Large intestine (tissue), 3 donors: Measurements from ENCODE around the gene PPP1R37. TPM values are rescaled to one million over a fixed set of nuclear protein-coding genes. Genes with fewer than 3 reads are reported as not detected.
"Not testable (repeated sequence)": the region's sequence is repeated elsewhere in the genome, so short reads cannot be mapped to it uniquely, and the experiment has no call there.

Experiments
- DNase-seq, 2 donors: peaks; one replicate each; pipeline versions ENCODE4 v3.0.0 to v3.0.0-alpha.2; 2013
- H3K27ac ChIP-seq: one replicate; pipeline ENCODE4 v1.5.1; 2013; ENCODE audit warnings: low read length
- H3K27me3 ChIP-seq: 2 replicates; pipeline ENCODE4 v1.6.1; 2013; ENCODE audit warnings: low read length; ENCODE audit not compliant: control insufficient read depth, insufficient read depth
- H3K36me3 ChIP-seq: 2 replicates; pipeline ENCODE4 v1.6.1; 2013; ENCODE audit warnings: low read length; ENCODE audit not compliant: control insufficient read depth, insufficient read depth
- H3K4me1 ChIP-seq: one replicate; pipeline ENCODE4 v1.6.1; 2013; ENCODE audit warnings: low read length; ENCODE audit not compliant: control insufficient read depth, insufficient read depth
- H3K4me3 ChIP-seq: one replicate; pipeline ENCODE4 v1.5.1; 2013; ENCODE audit warnings: low read length
- H3K9me3 ChIP-seq: one replicate; pipeline ENCODE4 v1.6.1; 2013; ENCODE audit warnings: mild to moderate bottlenecking, low read depth, low read length, moderate library complexity; ENCODE audit not compliant: control insufficient read depth
- WGBS: methylation state at CpG from one replicate; pipeline ENCODE4 v1.1.5; 2013; ENCODE audit warnings: low lambda C conversion rate; ENCODE audit not compliant: insufficient coverage; 5-methylcytosine and 5-hydroxymethylcytosine counted together
- polyA plus RNA-seq: library from polyadenylated mRNA; unstranded; fragments of 120-200 nt; gene quantifications from one replicate; pipeline ENCODE4 v1.2.1, GENCODE V29; 2013

The PPP1R37 gene
- polyA plus RNA-seq, 1 donor: 40.3 TPM

- Histone ChIP-seq H3K4me1 (peaks cover 82% of the 10 kb centered on the region), H3K27ac (peak overlapping the region; percentile 84), H3K36me3 (peaks cover 6% of the 10 kb centered on the region), H3K27me3 (no peaks in the 10 kb centered on the region), H3K4me3 (no peak overlapping the region), H3K9me3 (no peaks in the 10 kb centered on the region)
- no peak for DNase-seq
- no CpG with 5 or more reads among the region's 7 CpGs for WGBS
Observed at GRCh38 chr19:45102481-45102880, 9.5 kb downstream of the PPP1R37 start.

DNA sequence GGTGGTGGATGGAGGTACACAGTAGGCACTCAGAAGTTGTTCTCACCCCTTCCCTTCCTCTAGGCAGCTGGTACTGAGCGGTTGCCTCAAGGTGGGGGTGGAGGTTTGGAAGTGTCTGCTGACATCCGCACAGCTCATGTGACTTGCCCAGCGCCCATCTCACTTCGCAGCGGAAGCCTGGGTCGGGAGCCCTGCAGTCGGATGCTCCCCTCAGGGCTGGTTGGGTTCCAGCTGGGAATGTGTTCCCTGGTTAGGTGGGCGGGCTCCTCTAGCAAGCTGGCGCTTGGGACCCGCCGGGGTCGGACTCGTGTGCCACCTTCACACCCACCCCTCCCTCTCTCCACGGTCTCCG lies 10.2 kb downstream of the PPP1R37 start:
- Histone ChIP-seq H3K36me3 (peaks cover 6% of the 10 kb centered on the region), H3K27me3 (no peaks in the 10 kb centered on the region), H3K4me1 (peaks cover 75% of the 10 kb centered on the region), H3K9me3 (no peaks in the 10 kb centered on the region), H3K4me3 (peak overlapping the region; percentile 28), H3K27ac (peak overlapping the region; percentile 84)
- no CpG with 5 or more reads among the region's 15 CpGs for WGBS
- peak in 1 of 2 donors; percentile 57 for DNase-seq

- no CpG with 5 or more reads among the region's 26 CpGs for WGBS
- Histone ChIP-seq H3K4me1 (peaks cover 70% of the 10 kb centered on the region), H3K9me3 (no peaks in the 10 kb centered on the region), H3K36me3 (peaks cover 6% of the 10 kb centered on the region), H3K4me3 (peak overlapping the region; percentile 28), H3K27me3 (no peaks in the 10 kb centered on the region), H3K27ac (peak overlapping the region; percentile 84)
- peak; percentile 82 to 93 for DNase-seq
Observed at GRCh38 chr19:45103508-45104319, 10.7 kb downstream of the PPP1R37 start.

DNA sequence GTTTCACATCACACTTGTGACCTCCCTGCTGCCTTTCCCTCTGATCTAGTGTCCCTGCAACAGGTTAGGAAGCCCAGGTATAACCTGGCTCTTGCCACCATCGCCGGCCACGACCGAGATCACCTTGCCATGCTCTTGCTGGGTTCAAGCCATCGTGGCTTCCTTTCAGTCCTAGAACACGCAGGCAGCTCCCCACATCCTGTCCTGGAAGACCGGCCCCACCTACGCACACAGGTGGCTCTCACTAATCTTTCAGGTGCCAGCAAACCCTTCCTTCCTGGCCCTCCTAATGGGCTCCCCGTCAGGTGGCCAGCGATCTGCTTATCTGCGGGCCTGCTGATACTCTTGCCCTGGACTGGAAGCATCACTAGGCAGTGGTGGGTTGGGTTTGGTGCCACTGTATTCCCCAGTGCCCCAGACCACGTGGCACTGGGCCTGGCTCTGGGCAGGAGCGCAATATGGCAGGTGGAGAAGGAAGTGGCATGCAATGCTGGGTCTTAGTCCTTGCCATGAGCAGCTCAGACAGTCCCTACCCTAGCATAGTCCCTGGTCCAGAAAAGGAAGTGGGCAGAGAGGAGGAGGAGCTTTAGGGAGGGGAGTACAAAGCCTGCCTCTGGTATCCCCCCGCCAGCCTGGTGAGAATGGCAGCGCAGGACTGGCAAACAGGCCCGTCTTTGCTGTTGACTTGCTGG lies 11.8 kb downstream of the PPP1R37 start:
- peak overlapping the region; percentile 84 for H3K27ac ChIP-seq
- peaks cover 6% of the 10 kb centered on the region for H3K36me3 ChIP-seq
- H3K27me3 ChIP-seq: no peaks in the 10 kb centered on the region
- H3K4me1 ChIP-seq: peaks cover 61% of the 10 kb centered on the region
- WGBS: no CpG with 5 or more reads among the region's 16 CpGs
- DNase-seq: peak in 1 of 2 donors; percentile 66
- H3K9me3 ChIP-seq: no peaks in the 10 kb centered on the region
- no peak overlapping the region for H3K4me3 ChIP-seq

- H3K27me3 ChIP-seq, H3K36me3 ChIP-seq, DNase-seq, H3K27ac ChIP-seq, H3K4me3 ChIP-seq, H3K9me3 ChIP-seq: not testable (repeated sequence)
- peaks cover 49% of the 10 kb centered on the region for H3K4me1 ChIP-seq
- no CpG with 5 or more reads among the region's 11 CpGs for WGBS
Observed at GRCh38 chr19:45106363-45106762, 13.4 kb downstream of the PPP1R37 start.

GRCh38 chr19:45107621-45108150 lies 14.7 kb downstream of the PPP1R37 start:
- no peak for DNase-seq
- peaks cover 48% of the 10 kb centered on the region for H3K4me1 ChIP-seq
- H3K36me3 ChIP-seq: no peaks in the 10 kb centered on the region
- no peak overlapping the region for H3K4me3 ChIP-seq
- H3K27ac ChIP-seq: no peak overlapping the region
- H3K9me3 ChIP-seq: no peaks in the 10 kb centered on the region
- no peaks in the 10 kb centered on the region for H3K27me3 ChIP-seq
- WGBS: 85% methylated on average over 4 of the region's 12 CpGs

- no peak overlapping the region for H3K4me3 ChIP-seq
- no peak overlapping the region for H3K27ac ChIP-seq
- whole genome bisulfite sequencing: no CpG with 5 or more reads among the region's 5 CpGs
- H3K36me3 ChIP-seq: no peaks in the 10 kb centered on the region
- no peaks in the 10 kb centered on the region for H3K27me3 ChIP-seq
- peak in 1 of 2 donors; percentile 1 for DNase-seq
- no peaks in the 10 kb centered on the region for H3K9me3 ChIP-seq
- H3K4me1 ChIP-seq: peaks cover 45% of the 10 kb centered on the region
Observed at GRCh38 chr19:45110851-45111266, 17.9 kb downstream of the PPP1R37 start.

- H3K27ac ChIP-seq: peak overlapping the region; percentile 84
- no CpG with 5 or more reads among the region's 11 CpGs for WGBS
- peak in 1 of 2 donors; percentile 3 for DNase-seq
- H3K4me3 ChIP-seq: no peak overlapping the region
- H3K36me3 ChIP-seq: no peaks in the 10 kb centered on the region
- no peaks in the 10 kb centered on the region for H3K27me3 ChIP-seq
- H3K9me3 ChIP-seq: no peaks in the 10 kb centered on the region
- peaks cover 51% of the 10 kb centered on the region for H3K4me1 ChIP-seq
Observed at GRCh38 chr19:45112111-45112827, 19.3 kb downstream of the PPP1R37 start.

GRCh38 chr19:45113628-45114027 lies 20.6 kb downstream of the PPP1R37 start:
- no CpG with 5 or more reads among the region's 9 CpGs for WGBS
- Histone ChIP-seq H3K9me3 (no peaks in the 10 kb centered on the region), H3K4me3 (peak overlapping the region; percentile 8), H3K27ac (peak overlapping the region; percentile 84), H3K27me3 (no peaks in the 10 kb centered on the region), H3K36me3 (no peaks in the 10 kb centered on the region), H3K4me1 (peaks cover 62% of the 10 kb centered on the region)
- peak; percentile 71 to 86 for DNase-seq

- peak overlapping the region; percentile 84 for H3K27ac ChIP-seq
Observed at GRCh38 chr19:45114116-45114515, 21.1 kb downstream of the PPP1R37 start.

More at GRCh38 chr19:45114116-45114515, 21.1 kb downstream of the PPP1R37 start:
- no peaks in the 10 kb centered on the region for H3K27me3 ChIP-seq
- no peak overlapping the region for H3K4me3 ChIP-seq
- H3K4me1 ChIP-seq: peaks cover 59% of the 10 kb centered on the region
- WGBS: no CpG with 5 or more reads among the region's 4 CpGs
- no peak for DNase-seq
- H3K9me3 ChIP-seq: no peaks in the 10 kb centered on the region
- no peaks in the 10 kb centered on the region for H3K36me3 ChIP-seq
